HG03378 (cell line): ENCODE results near the gene CD1B.
"Not testable (repeated sequence)": the region's sequence is repeated elsewhere in the genome, so short reads cannot be mapped to it uniquely, and the experiment has no call there.

Experiments used
- ATAC-seq: cut with Tn5 transposase; IDR thresholded peaks from one replicate; pipeline ENCODE4 v1.9.1; 2021; ENCODE audit warnings: mild to moderate bottlenecking, moderate library complexity; ENCODE audit not compliant: unreplicated experiment

Gene CD1B

GRCh38 chr1:158331481-158332150, at the start of gene CD1B:
TSS of gene CD1B (minus strand) at chr1:158331531. CDS start at chr1:158331423, 108 bp downstream.
- ATAC-seq, result no peak

GRCh38 chr1:158374860-158375259, 43.5 kb upstream of the CD1B start:
- ATAC-seq, result no peak

DNA sequence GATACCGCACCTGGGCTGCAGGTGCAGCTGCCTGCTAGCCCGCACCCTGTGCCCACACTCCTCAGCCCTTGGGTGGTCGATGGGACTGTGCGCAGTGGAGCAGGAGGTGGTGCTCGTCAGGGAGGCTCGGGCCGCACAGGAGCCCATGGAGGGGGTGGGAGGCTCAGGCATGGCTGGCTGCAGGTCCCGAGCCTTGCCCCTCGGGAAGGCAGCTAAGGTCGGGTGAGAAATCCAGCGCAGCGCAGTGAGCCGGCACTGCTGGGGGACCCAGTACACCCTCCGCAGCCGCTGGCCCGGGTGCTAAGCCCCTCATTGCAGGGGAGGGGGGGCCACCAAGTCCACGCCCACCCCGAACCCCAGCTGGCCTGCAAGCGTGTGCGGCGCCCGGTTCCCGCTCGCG, 42.8 kb upstream of the CD1B start:
- ATAC-seq, result not testable (repeated sequence)

DNA sequence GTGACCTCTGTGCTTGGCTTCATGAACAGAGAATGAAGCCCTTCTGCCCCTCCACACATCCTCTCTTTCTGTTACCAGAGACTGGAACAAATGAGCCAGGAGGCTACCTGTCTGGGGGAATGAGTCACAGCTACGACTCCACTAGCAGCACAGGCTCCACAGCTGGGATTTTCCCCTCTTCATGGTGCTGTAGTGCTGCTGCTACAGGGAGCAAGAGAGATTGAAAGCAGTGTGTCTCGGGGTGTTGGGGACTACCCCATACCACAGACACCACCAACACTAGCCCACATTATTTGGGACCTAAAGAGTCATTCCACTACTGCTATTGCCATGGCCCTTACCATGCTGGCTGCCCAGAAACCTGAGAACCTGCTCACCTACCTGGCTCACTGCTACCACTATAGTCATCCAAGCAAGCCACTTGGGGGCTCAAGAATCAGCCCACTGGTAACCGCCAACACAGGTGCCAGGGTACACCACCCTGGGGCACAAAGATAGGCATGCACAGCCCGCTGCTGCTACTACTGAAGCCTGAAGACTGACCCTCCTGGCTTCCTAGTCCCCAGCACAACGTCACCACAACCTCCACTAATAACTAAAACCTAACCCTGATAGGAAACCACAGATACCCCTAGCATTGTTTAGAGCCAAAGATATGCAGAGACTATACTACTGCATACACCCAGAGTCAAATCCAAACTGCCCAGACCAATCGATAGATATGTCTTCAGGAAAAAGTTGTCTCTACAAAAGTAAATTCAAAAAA, 40.0 kb upstream of the CD1B start:
- ATAC-seq, result peak; percentile 97

- ATAC-seq, result no peak
Measured at GRCh38 chr1:158366783-158367182, 35.5 kb upstream of the CD1B start.

- ATAC-seq, result no peak
Measured at GRCh38 chr1:158362941-158363340, 31.6 kb upstream of the CD1B start.

- no peak for ATAC-seq
Measured at GRCh38 chr1:158362482-158362881, 31.2 kb upstream of the CD1B start.

GRCh38 chr1:158357441-158357840, 26.1 kb upstream of the CD1B start:
- no peak for ATAC-seq

DNA sequence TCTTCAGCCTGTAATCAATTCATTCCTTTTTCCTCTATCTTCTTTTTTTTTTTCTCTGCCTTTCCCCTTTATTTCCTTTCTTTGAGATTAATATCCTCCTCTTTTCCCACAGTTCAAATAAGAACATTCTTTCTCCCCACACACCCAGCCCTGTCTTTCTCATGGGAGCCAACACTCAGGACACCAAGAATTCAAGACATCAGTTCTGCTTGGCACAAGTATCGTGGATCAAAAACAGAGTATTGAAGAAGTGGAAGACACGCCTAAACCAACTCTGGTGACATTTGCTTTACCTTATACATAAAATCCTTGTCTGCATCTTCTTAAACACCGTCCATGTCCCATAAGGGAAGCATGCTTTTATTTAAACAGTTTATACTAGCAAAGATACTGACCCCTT, 25.3 kb upstream of the CD1B start:
- ATAC-seq, result no peak

DNA sequence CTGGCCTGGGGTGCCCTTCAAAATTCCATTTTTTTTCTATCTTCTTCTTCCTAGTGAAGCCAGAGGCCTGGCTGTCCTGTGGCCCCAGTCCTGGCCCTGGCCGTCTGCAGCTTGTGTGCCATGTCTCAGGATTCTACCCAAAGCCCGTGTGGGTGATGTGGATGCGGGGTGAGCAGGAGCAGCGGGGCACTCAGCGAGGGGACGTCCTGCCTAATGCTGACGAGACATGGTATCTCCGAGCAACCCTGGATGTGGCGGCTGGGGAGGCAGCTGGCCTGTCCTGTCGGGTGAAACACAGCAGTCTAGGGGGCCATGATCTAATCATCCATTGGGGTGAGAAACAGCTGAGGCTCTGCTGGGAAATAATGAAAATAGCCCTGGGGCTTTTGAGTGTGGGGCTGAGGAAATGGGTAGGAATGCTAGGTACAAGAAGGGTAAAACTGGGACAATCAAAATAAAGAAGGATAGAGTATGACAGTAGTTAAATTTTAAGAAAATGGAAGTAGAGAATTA, 24.5 kb upstream of the CD1B start:
- ATAC-seq, result no peak

DNA sequence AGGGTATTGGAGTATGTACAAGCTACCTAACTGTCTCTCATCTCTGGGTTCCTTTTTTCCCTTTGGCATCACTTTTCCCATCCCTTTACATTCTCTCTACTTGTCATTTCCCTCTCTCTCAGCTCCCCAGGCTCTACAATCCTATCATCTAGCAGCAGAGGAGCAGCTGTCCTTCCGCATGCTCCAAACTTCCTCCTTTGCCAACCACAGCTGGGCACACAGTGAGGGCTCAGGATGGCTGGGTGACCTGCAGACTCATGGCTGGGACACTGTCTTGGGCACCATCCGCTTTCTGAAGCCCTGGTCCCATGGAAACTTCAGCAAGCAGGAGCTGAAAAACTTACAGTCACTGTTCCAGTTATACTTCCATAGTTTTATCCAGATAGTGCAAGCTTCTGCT, 22.9 kb upstream of the CD1B start:
- no peak for ATAC-seq

GRCh38 chr1:158353303-158354075, 22.2 kb upstream of the CD1B start, which contains the start of gene CD1E:
TSS of gene CD1E (plus strand) at chr1:158353894. CDS start at chr1:158353989, 95 bp downstream.
- no peak for ATAC-seq

GRCh38 chr1:158348946-158349345, 17.6 kb upstream of the CD1B start:
- ATAC-seq, result not testable (repeated sequence)

DNA sequence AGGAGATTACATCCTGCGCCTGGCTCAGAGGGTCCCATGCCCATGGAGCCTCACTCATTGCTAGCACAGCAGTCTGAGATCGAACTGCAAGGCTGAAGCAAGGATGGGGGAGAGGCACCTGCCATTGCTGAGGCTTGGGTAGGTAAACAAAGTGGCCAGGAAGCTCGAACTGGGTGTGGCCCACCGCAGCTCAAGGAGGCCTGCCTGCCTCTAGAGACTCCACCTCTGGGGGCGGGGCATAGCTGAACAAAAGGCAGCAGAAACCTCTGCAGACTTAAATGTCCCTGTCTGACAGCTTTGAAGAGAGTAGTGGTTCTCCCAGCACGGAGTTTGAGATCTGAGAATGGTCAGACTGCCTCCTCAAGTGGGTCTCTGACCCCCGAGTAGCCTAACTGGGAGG, 5.1 kb upstream of the CD1B start:
- ATAC-seq, result not testable (repeated sequence)

- no peak for ATAC-seq
Measured at GRCh38 chr1:158335213-158335532, 3.8 kb upstream of the CD1B start.

DNA sequence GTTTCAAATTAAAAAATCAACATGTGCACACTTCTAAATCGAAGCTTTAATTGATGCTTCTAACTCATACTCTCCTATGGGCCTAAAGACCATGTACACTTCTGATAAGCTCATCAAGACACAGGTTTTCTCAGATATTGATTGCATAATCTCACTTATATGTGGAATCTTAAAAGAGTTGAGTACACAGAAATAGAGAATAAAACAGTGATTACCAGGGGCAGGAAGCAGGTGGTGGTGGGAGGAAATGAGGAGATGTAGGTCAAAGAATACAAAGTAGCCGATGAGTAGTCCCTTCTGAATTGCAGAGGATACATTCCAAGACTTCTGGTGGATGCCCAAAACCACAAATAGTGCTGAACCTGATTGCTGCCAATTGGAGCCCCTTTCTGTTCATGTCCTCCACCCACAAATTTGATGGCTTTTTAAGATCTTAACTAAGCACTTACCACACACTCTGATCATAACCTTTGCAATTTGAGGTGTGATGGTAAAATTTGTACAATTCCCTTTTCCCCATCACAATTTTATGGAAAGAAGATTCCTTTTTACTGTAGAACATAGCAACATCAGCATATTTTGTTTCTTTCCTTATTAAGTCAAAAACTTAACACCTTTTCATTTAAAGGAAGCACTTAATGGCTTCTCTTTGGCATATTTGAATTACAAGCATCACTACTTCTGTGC, 3.3 kb upstream of the CD1B start:
- ATAC-seq, result no peak

GRCh38 chr1:158333405-158334155, 2.2 kb upstream of the CD1B start:
- ATAC-seq, result no peak

DNA sequence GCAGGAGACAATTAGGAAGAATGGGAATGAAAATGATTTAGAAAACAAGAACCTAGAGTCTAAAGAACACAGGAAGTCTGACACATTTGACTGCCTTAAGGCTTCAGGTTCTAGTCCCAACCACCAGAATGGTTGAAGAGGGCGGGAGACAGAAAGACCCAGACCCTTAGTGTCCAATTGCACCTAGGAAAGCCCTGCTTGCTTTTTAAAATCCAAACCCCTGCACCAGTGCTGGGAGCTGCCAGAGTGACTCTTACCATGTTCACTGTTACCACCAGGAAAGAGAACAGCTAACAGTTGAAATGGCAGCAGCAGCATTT, 265 bp downstream of the CD1B start:
- ATAC-seq, result no peak

- no peak for ATAC-seq
Measured at GRCh38 chr1:158330391-158331105, 783 bp downstream of the CD1B start.

DNA sequence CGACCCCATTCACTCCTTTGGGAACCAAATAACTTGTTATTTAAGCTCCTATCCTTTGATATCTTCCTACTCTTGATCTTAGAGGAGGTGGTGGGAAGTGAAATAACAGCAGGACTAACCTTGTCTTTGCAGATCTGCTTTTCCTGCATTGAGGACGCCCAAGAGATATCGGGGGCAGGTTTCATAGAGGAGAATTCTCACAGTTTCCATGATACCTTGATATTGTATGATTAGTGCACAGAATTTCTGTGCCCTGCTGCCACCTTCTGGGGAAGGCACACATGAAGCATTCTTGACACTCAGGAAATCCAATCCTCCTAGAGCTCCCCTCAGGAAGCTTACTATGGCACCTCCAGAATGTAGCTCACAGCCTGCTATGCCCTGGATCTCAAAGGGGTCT, 1.6 kb downstream of the CD1B start:
- no peak for ATAC-seq
